SK-N-SH (cell line): ENCODE data around the gene TMEM192. TPM values are rescaled to one million over a fixed set of nuclear protein-coding genes. Genes with fewer than 3 reads are reported as not detected.

Experiments used
- polyA plus RNA-seq, 3 experiments: library from polyadenylated mRNA; depleted of rRNA; stranded (reverse); fragments of >200 nt; gene quantifications; 2 replicates each; pipeline ENCODE4 v1.2.3, GENCODE V29; 2012

Gene TMEM192
- polyA plus RNA-seq, 1 of the 3 experiments (the other 2 are of a cell fraction), result 9.1 TPM

Other genes with a start within 250 kb of the TMEM192 start
- not detected in 2 replicates for gene APELA, start 235.7 kb downstream of the TMEM192 start, polyA plus RNA-seq (2012; rRNA removed)
- gene TRIM61, start 135.2 kb downstream of the TMEM192 start, polyA plus RNA-seq (2012; rRNA removed), result not detected in 2 replicates
- not detected in 2 replicates for gene TRIM60, start 80.9 kb downstream of the TMEM192 start, polyA plus RNA-seq (2012; rRNA removed)
- gene TRIM75, start 59.0 kb downstream of the TMEM192 start, polyA plus RNA-seq (2012; rRNA removed), result not detected in 2 replicates
- 25.0 and 36.0 TPM in 2 replicates for gene KLHL2, start 94.7 kb upstream of the TMEM192 start, polyA plus RNA-seq (2012; rRNA removed)
- 13.2 and 20.2 TPM in 2 replicates for gene MSMO1, start 214.8 kb upstream of the TMEM192 start, polyA plus RNA-seq (2012; rRNA removed)